AG09319 (cell line): ENCODE measurements around the gene FCHO2.
"Not testable (repeated sequence)": the region's sequence is repeated elsewhere in the genome, so short reads cannot be mapped to it uniquely, and the experiment has no call there.

Experiments
- DNase-seq: peaks from one replicate; pipeline ENCODE4 v3.0.0-alpha.2; 2010; ENCODE audit warnings: low read depth; ENCODE audit errors: extremely low read depth
- TF ChIP-seq, protein P1 (sequence below): IDR thresholded peaks from 2 replicates; pipeline ENCODE4 v1.5.1; 2011; ENCODE audit warnings: low read depth, mild to moderate bottlenecking, inconsistent platforms, low read length, moderate library complexity

Gene FCHO2

DNA sequence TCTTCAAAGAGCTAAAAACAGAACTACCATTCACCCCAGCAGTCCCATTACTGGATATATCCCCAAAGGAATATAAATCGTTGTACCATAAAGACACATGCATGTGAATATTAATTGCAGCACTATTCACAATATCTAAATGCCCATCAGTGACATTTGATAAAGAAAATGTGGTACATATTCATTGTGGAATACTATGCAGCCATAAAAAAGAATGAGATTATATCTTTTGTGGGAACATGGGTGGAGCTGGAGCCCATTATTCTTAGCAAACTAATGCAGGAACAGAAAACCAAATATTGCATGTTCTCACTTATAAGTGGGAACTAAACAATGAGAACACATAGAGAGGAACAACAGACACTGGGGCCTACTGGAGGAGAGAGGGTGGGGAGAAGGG lies 38.7 kb downstream of the FCHO2 start:
- TF ChIP-seq, protein P1, sequence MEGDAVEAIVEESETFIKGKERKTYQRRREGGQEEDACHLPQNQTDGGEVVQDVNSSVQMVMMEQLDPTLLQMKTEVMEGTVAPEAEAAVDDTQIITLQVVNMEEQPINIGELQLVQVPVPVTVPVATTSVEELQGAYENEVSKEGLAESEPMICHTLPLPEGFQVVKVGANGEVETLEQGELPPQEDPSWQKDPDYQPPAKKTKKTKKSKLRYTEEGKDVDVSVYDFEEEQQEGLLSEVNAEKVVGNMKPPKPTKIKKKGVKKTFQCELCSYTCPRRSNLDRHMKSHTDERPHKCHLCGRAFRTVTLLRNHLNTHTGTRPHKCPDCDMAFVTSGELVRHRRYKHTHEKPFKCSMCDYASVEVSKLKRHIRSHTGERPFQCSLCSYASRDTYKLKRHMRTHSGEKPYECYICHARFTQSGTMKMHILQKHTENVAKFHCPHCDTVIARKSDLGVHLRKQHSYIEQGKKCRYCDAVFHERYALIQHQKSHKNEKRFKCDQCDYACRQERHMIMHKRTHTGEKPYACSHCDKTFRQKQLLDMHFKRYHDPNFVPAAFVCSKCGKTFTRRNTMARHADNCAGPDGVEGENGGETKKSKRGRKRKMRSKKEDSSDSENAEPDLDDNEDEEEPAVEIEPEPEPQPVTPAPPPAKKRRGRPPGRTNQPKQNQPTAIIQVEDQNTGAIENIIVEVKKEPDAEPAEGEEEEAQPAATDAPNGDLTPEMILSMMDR: no peak
- DNase-seq: no peak

DNA sequence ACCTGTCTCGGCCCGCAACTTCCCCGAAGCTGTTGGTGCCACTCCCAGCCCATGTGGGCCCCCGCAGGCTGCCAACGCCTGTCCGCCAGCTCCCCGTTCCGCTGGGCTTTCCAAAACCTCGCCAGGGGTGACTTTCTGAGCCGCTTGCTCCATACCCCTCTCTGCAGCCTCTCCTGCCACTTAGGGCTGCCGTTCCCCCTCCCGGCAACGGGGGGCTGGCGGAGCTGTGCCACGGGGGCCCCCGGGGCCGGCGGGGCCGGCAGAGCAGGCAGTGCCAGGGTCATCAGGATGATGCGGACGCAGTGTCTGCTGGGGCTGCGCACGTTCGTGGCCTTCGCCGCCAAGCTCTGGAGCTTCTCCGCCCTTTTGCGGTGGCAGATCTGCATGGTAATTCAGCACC lies 40.8 kb downstream of the FCHO2 start:
- DNase-seq: no peak

DNA sequence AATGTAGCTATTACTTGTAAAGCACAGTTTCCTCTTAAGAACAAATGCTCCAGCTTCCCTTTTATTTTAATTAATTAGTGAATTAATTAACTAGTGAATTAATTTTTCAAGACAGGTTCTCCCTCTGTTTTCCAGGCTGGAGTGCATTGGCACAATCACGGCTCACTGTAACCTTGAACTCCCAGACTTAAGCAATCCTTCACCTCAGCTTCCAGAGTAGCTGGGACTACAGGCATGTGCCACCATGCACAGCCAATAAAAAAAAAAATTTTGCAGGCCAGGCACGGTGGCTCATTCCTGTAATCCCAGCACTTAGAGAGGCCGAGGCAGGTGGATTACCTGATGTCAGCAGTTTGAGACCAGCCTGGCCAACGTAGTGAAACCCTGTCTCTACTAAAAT lies 44.1 kb downstream of the FCHO2 start:
- no peak for DNase-seq
- TF ChIP-seq, protein P1: no peak

More for the DNA sequence above, 40.8 kb downstream of the FCHO2 start:
- TF ChIP-seq, protein P1: no peak

DNA sequence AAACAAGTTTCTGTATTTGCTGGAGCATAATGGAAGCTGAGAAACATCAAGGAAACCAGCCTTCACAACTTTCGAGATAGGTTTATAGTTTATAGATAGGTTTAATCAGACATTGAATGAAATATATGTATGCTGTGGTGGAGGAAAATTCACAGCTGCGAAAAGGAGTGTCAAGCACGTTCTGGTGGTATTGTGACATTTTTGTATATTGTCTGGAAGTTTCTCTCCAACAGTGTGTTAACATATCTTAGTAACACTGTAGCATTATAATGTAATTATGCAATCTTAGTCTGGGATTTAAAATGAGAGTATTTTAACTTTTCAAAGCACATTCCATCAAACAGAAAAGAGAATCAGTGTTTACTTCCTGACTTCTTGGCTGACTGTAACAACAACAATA lies 50.0 kb downstream of the FCHO2 start:
- no peak for DNase-seq
- TF ChIP-seq, protein P1: no peak

DNA sequence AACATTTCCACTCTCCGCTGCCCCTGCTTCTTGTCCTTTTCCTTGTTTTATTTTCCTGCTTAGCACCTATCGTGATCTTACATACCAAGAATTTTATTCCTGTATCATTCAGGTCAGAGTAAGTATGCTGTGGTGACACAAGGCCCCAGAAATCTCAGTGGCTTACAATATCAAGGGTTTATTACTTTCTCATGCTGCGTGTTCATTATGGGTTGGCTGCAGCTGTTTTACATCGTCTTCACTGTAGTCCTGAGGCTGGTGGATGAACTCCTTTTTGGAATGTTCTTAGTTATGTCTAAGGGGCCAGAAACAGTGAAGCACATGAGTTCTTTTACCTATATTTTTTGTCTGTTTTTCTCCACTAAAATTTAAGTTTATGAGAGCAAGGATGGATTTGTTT lies 51.2 kb downstream of the FCHO2 start:
- TF ChIP-seq, protein P1: no peak
- DNase-seq: no peak

DNA sequence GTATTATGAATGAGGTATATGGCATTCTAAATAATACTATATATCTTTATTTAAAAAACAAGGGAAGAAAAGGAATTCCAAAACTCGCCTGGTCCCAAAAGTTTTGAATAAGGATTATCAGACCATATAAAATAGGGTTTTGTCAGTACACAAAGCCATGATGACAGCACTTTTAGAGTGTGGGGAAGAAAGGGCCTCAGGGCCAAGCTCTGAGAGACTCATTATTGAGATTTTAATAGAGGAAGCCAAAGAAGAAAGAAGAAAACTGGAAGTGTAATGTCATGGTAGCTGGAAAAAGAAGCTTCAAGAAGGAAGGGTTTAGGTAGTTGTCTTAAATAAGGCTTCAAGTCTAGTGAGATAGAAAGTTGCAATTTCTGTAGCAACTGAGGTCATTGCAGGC lies 53.0 kb downstream of the FCHO2 start:
- DNase-seq: no peak
- TF ChIP-seq, protein P1: no peak

DNA sequence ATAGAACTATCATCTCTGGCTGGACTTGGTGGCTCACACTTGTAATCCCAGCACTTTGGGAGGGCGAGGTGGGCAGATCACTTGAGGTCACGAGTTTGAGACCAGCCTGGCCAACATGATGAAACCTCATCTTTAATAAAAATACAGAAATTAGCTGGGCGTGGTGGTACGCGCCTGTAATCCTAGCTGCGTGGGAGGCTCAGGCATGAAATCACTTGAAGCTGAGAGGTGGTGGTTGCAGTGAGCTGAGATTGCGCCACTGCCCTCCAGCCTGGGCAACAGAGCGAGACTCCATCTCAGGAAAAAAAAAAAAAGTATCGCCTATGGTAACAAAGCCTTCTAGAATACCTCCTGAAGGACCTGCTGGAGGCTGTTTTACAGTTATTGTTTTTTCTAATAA lies 55.8 kb downstream of the FCHO2 start:
- DNase-seq: not testable (repeated sequence)

DNA sequence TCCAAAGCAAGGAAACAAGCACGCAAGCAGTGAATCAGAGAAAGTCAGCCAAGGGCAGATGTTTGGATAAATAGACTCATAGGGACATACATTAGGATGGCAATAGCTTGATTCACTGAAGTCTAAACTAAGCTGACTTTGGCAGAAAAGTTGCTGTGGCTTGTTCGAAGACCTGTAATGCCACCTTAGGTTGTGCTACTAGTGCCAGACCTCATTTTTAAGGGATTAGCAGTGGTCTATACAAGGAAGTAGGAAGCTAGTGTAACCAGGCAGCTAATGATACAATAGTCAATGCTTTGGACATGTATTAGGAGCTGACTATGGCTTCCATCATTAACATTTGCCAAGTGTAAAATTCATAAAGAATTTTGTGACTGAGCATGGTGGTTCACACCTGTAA lies 63.1 kb downstream of the FCHO2 start:
- no peak for DNase-seq
- TF ChIP-seq, protein P1: no peak
